ENCODE results near the gene CAPZB.
"Not testable (repeated sequence)": the region's sequence is repeated elsewhere in the genome, so short reads cannot be mapped to it uniquely, and the experiment has no call there.

CAPZB gene

GRCh38 chr1:19485362-19486187 lies at the start of gene CAPZB:
TSS of gene CAPZB (minus strand) at chr1:19485539. CDS start at chr1:19485438, 101 bp downstream.
- DNase-seq (ENCODE audit: low read depth in 2 of 2): peak; percentile 92 to 94

- no peak for DNase-seq (ENCODE audit: low read depth in 2 of 2)
Observed at GRCh38 chr1:19534281-19534680, 48.9 kb upstream of the CAPZB start.

GRCh38 chr1:19533626-19534025 lies 48.3 kb upstream of the CAPZB start:
- DNase-seq (ENCODE audit: low read depth in 2 of 2): no peak

GRCh38 chr1:19532519-19532918 lies 47.2 kb upstream of the CAPZB start:
- DNase-seq (ENCODE audit: low read depth in 2 of 2): no peak

- no peak for DNase-seq (ENCODE audit: low read depth in 2 of 2)
Observed at GRCh38 chr1:19529664-19530063, 44.3 kb upstream of the CAPZB start.

- no peak for DNase-seq (ENCODE audit: low read depth in 2 of 2)
Observed at GRCh38 chr1:19528438-19528837, 43.1 kb upstream of the CAPZB start.

GRCh38 chr1:19525607-19526545 lies 40.5 kb upstream of the CAPZB start:
- DNase-seq (ENCODE audit: low read depth in 2 of 2): no peak

- DNase-seq (ENCODE audit: low read depth in 2 of 2): no peak
Observed at GRCh38 chr1:19524791-19525190, 39.5 kb upstream of the CAPZB start.

- DNase-seq (ENCODE audit: low read depth in 2 of 2): not testable (repeated sequence)
Observed at GRCh38 chr1:19522570-19522969, 37.2 kb upstream of the CAPZB start.

GRCh38 chr1:19521411-19521810 lies 36.1 kb upstream of the CAPZB start:
- no peak for DNase-seq (ENCODE audit: low read depth in 2 of 2)

GRCh38 chr1:19517017-19517416 lies 31.7 kb upstream of the CAPZB start:
- DNase-seq (ENCODE audit: low read depth in 2 of 2): no peak

GRCh38 chr1:19515201-19515600 lies 29.9 kb upstream of the CAPZB start:
- no peak for DNase-seq (ENCODE audit: low read depth in 2 of 2)

GRCh38 chr1:19514391-19514831 lies 29.1 kb upstream of the CAPZB start:
- no peak for DNase-seq (ENCODE audit: low read depth in 2 of 2)

GRCh38 chr1:19512545-19512944 lies 27.2 kb upstream of the CAPZB start:
- DNase-seq (ENCODE audit: low read depth in 2 of 2): no peak

GRCh38 chr1:19511116-19511515 lies 25.8 kb upstream of the CAPZB start:
- no peak for DNase-seq (ENCODE audit: low read depth in 2 of 2)

- DNase-seq (ENCODE audit: low read depth in 2 of 2): not testable (repeated sequence)
Observed at GRCh38 chr1:19509647-19510046, 24.3 kb upstream of the CAPZB start.

- DNase-seq (ENCODE audit: low read depth in 2 of 2): no peak
Observed at GRCh38 chr1:19507516-19507915, 22.2 kb upstream of the CAPZB start.

GRCh38 chr1:19505693-19506457 lies 20.5 kb upstream of the CAPZB start:
- DNase-seq (ENCODE audit: low read depth in 2 of 2): no peak

GRCh38 chr1:19504796-19505692 lies 19.7 kb upstream of the CAPZB start:
- DNase-seq (ENCODE audit: low read depth in 2 of 2): no peak

GRCh38 chr1:19502284-19502683 lies 16.9 kb upstream of the CAPZB start:
- DNase-seq (ENCODE audit: low read depth in 2 of 2): not testable (repeated sequence)

GRCh38 chr1:19499887-19500286 lies 14.5 kb upstream of the CAPZB start:
- not testable (repeated sequence) for DNase-seq (ENCODE audit: low read depth in 2 of 2)

All from stimulated activated CD4-positive, alpha-beta T cell treated with anti-CD3 and anti-CD28 coated beads, Interleukin-4, amount 100 ng/mL, for 48 hours (primary cell).